Mesenchymal stem cell (in vitro differentiated cells and primary cell): ENCODE measurements around the gene ZSWIM8.

Experiments
- DNase-seq: peaks from one replicate; pipeline ENCODE4 v3.0.0-alpha.2; 2013
- H2AFZ ChIP-seq: one replicate; pipeline ENCODE4 v1.6.1; 2013; ENCODE audit warnings: low read depth, mild to moderate bottlenecking, control low read depth, inconsistent platforms, low read length, moderate library complexity
- H2AK5ac ChIP-seq: 2 replicates; pipeline ENCODE4 v1.6.1; 2013; ENCODE audit warnings: low read length, moderate library complexity, mild to moderate bottlenecking, inconsistent platforms; ENCODE audit not compliant: severe bottlenecking
- H2BK120ac ChIP-seq: one replicate; pipeline ENCODE4 v1.6.1; 2013; ENCODE audit warnings: low read depth, mild to moderate bottlenecking, inconsistent platforms, low read length, moderate library complexity
- H2BK12ac ChIP-seq, 2 experiments: one replicate each; pipeline ENCODE4 v1.6.1; 2013; ENCODE audit warnings: inconsistent platforms in 2 of 2, low read length in 2 of 2, mild to moderate bottlenecking in 2 of 2, moderate library complexity in 2 of 2, control low read depth in 1 of 2
- H2BK15ac ChIP-seq: one replicate; pipeline ENCODE4 v1.6.1; 2013; ENCODE audit warnings: mild to moderate bottlenecking, low read depth, inconsistent platforms; ENCODE audit not compliant: poor library complexity, severe bottlenecking
- H2BK5ac ChIP-seq: 2 replicates; pipeline ENCODE4 v1.6.1; 2013; ENCODE audit warnings: low read depth, mild to moderate bottlenecking, low read length, control low read depth, inconsistent platforms; ENCODE audit not compliant: poor library complexity, severe bottlenecking
- H3K14ac ChIP-seq, 2 experiments: one replicate each; pipeline ENCODE4 v1.6.1; 2013; ENCODE audit warnings: inconsistent platforms in 2 of 2, low read length in 2 of 2, control low read depth in 1 of 2, mild to moderate bottlenecking in 1 of 2, moderate library complexity in 1 of 2
- H3K18ac ChIP-seq, 2 experiments: one replicate each; pipeline ENCODE4 v1.6.1; 2013; ENCODE audit warnings: inconsistent platforms in 2 of 2, low read length in 2 of 2, control low read depth in 1 of 2, low read depth in 1 of 2, mild to moderate bottlenecking in 1 of 2
- H3K23ac ChIP-seq, 2 experiments: one replicate each; pipeline ENCODE4 v1.6.1; 2013; ENCODE audit warnings: inconsistent platforms in 2 of 2, low read length in 2 of 2, mild to moderate bottlenecking in 2 of 2, moderate library complexity in 2 of 2, control low read depth in 1 of 2
- H3K27ac ChIP-seq: 2 replicates; pipeline ENCODE4 v1.5.1; 2013; ENCODE audit warnings: mild to moderate bottlenecking, moderate library complexity, low read length, control low read depth, inconsistent platforms; ENCODE audit not compliant: poor library complexity, severe bottlenecking
- H3K27me3 ChIP-seq, 2 experiments: 2 replicates each; pipeline versions ENCODE4 v1.6.1 to v1.7.0; 2013; ENCODE audit warnings: low read length in 2 of 2, mild to moderate bottlenecking in 2 of 2, moderate library complexity in 2 of 2, control low read depth in 1 of 2, inconsistent platforms in 1 of 2; ENCODE audit not compliant: control insufficient read depth in 1 of 2, insufficient read depth in 1 of 2
- H3K36me3 ChIP-seq, 2 experiments: 2 replicates each; pipeline versions ENCODE4 v1.6.1 to v1.7.0; 2013; ENCODE audit warnings: low read length in 2 of 2, control low read depth in 1 of 2, inconsistent platforms in 1 of 2, low read depth in 1 of 2, mild to moderate bottlenecking in 1 of 2; ENCODE audit not compliant: insufficient read depth in 2 of 2, control insufficient read depth in 1 of 2
- H3K4ac ChIP-seq, 2 experiments: one replicate each; pipeline ENCODE4 v1.6.1; 2013; ENCODE audit warnings: inconsistent platforms in 2 of 2, low read length in 2 of 2, mild to moderate bottlenecking in 2 of 2, moderate library complexity in 2 of 2, control low read depth in 1 of 2, low read depth in 1 of 2
- H3K4me1 ChIP-seq: 2 replicates; pipeline ENCODE4 v1.6.1; 2013; ENCODE audit warnings: low read depth, low read length, control low read depth; ENCODE audit not compliant: control insufficient read depth, insufficient read depth
- H3K4me2 ChIP-seq: 2 replicates; pipeline ENCODE4 v1.6.1; 2013; ENCODE audit warnings: low read length, mild to moderate bottlenecking, inconsistent platforms; ENCODE audit not compliant: poor library complexity, severe bottlenecking
- H3K4me3 ChIP-seq, 2 experiments: 2 replicates each; pipeline versions ENCODE4 v1.5.1 to v1.7.0; 2013; ENCODE audit warnings: low read length in 2 of 2, mild to moderate bottlenecking in 2 of 2, control low read depth in 1 of 2, low read depth in 1 of 2; ENCODE audit not compliant: insufficient read depth in 1 of 2
- H3K79me1 ChIP-seq: replicated peaks from 2 replicates; pipeline ENCODE4 v1.6.1; 2013; ENCODE audit warnings: mild to moderate bottlenecking, control low read depth, low read length, inconsistent platforms; ENCODE audit not compliant: poor library complexity, severe bottlenecking
- H3K9ac ChIP-seq: 2 replicates; pipeline ENCODE4 v1.7.0; 2013; ENCODE audit warnings: mild to moderate bottlenecking, low read length, moderate library complexity
- H3K9me3 ChIP-seq: 2 replicates; pipeline ENCODE4 v1.7.0; 2013; ENCODE audit warnings: mild to moderate bottlenecking, low read length; ENCODE audit not compliant: control insufficient read depth
- H4K8ac ChIP-seq: one replicate; pipeline ENCODE4 v1.6.1; 2013; ENCODE audit warnings: inconsistent platforms, mild to moderate bottlenecking, low read length, moderate library complexity
- H4K91ac ChIP-seq: one replicate; pipeline ENCODE4 v1.6.1; 2013; ENCODE audit warnings: mild to moderate bottlenecking, low read length, inconsistent platforms
- WGBS: methylation state at CpG from one replicate; pipeline ENCODE4 v1.1.7; 2013; ENCODE audit warnings: mixed read lengths; 5-methylcytosine and 5-hydroxymethylcytosine counted together

The ZSWIM8 gene

GRCh38 chr10:73761781-73762180, 23.6 kb upstream of the ZSWIM8 start:
- H3K27ac ChIP-seq: no peak overlapping the region
- no peak overlapping the region for H2AFZ ChIP-seq
- H2BK120ac ChIP-seq: no peak overlapping the region
- no peak overlapping the region for H4K8ac ChIP-seq
- H2BK12ac ChIP-seq: no peak overlapping the region
- WGBS: 86% methylated on average over 1 of the region's 1 CpG
- H3K4me2 ChIP-seq: no peak overlapping the region
- no peak overlapping the region for H2AK5ac ChIP-seq
- no peak for DNase-seq
- H2BK15ac ChIP-seq: no peak overlapping the region
- peaks cover 37% of the 10 kb centered on the region for H3K79me1 ChIP-seq
- H3K4me3 ChIP-seq: no peak overlapping the region
- H3K4ac ChIP-seq: no peak overlapping the region
- H3K9me3 ChIP-seq: no peaks in the 10 kb centered on the region
- no peak overlapping the region for H4K91ac ChIP-seq
- H3K9ac ChIP-seq: no peak overlapping the region
- no peak overlapping the region for H3K23ac ChIP-seq
- H3K18ac ChIP-seq: no peak overlapping the region
- H3K36me3 ChIP-seq: peaks cover 54 to 90% of the 10 kb centered on the region in 2 experiments
- H3K4me1 ChIP-seq: peaks cover 7% of the 10 kb centered on the region
- H3K27me3 ChIP-seq: no peaks in the 10 kb centered on the region
- H3K14ac ChIP-seq: no peak overlapping the region
- H2BK5ac ChIP-seq: no peak overlapping the region

GRCh38 chr10:73762915-73763314, 22.5 kb upstream of the ZSWIM8 start:
- H3K79me1 ChIP-seq: peaks cover 39% of the 10 kb centered on the region
- H4K8ac ChIP-seq: no peak overlapping the region
- H3K14ac ChIP-seq: no peak overlapping the region
- H3K4ac ChIP-seq: no peak overlapping the region
- no peak for DNase-seq
- peaks cover 7% of the 10 kb centered on the region for H3K4me1 ChIP-seq
- 31% methylated on average over 2 of the region's 2 CpGs for WGBS
- no peak overlapping the region for H4K91ac ChIP-seq
- no peak overlapping the region for H2AK5ac ChIP-seq
- H2BK15ac ChIP-seq: no peak overlapping the region
- no peak overlapping the region for H3K4me2 ChIP-seq
- H3K18ac ChIP-seq: no peak overlapping the region
- no peak overlapping the region for H2BK5ac ChIP-seq
- H3K36me3 ChIP-seq: peaks cover 58 to 95% of the 10 kb centered on the region in 2 experiments
- peak overlapping the region; percentile 11 for H3K9ac ChIP-seq
- H3K27me3 ChIP-seq: no peaks in the 10 kb centered on the region
- H2BK120ac ChIP-seq: no peak overlapping the region
- H3K23ac ChIP-seq: no peak overlapping the region
- no peak overlapping the region for H3K4me3 ChIP-seq
- no peaks in the 10 kb centered on the region for H3K9me3 ChIP-seq
- peak overlapping the region; percentile 17 for H3K27ac ChIP-seq
- no peak overlapping the region for H2BK12ac ChIP-seq
- H2AFZ ChIP-seq: no peak overlapping the region

GRCh38 chr10:73763343-73763742, 22.1 kb upstream of the ZSWIM8 start:
- no peak overlapping the region for H2AFZ ChIP-seq
- no peak overlapping the region for H3K4me2 ChIP-seq
- no peaks in the 10 kb centered on the region for H3K27me3 ChIP-seq
- no peak overlapping the region for H2BK12ac ChIP-seq
- no peaks in the 10 kb centered on the region for H3K9me3 ChIP-seq
- H3K4ac ChIP-seq: no peak overlapping the region
- no peak overlapping the region for H4K91ac ChIP-seq
- H3K23ac ChIP-seq: no peak overlapping the region
- H2AK5ac ChIP-seq: no peak overlapping the region
- H3K4me1 ChIP-seq: peaks cover 7% of the 10 kb centered on the region
- no peak overlapping the region for H2BK15ac ChIP-seq
- 100% methylated on average over 2 of the region's 2 CpGs for WGBS
- peak overlapping the region; percentile 13 for H3K27ac ChIP-seq
- peaks cover 39% of the 10 kb centered on the region for H3K79me1 ChIP-seq
- H4K8ac ChIP-seq: no peak overlapping the region
- no peak overlapping the region for H2BK120ac ChIP-seq
- no peak overlapping the region for H3K18ac ChIP-seq
- H3K36me3 ChIP-seq: peaks cover 61 to 96% of the 10 kb centered on the region in 2 experiments
- no peak overlapping the region for H3K14ac ChIP-seq
- H3K4me3 ChIP-seq: no peak overlapping the region
- H3K9ac ChIP-seq: no peak overlapping the region
- no peak for DNase-seq
- H2BK5ac ChIP-seq: no peak overlapping the region

GRCh38 chr10:73765066-73765465, 20.3 kb upstream of the ZSWIM8 start:
- Histone ChIP-seq H3K36me3 (peaks cover 66 to 96% of the 10 kb centered on the region in 2 experiments), H3K4ac (no peak overlapping the region), H2BK12ac (no peak overlapping the region), H3K79me1 (peaks cover 34% of the 10 kb centered on the region), H3K27me3 (no peaks in the 10 kb centered on the region), H2BK120ac (no peak overlapping the region), H2AFZ (no peak overlapping the region), H3K4me2 (no peak overlapping the region), H2AK5ac (no peak overlapping the region), H3K23ac (no peak overlapping the region), H3K14ac (no peak overlapping the region), H3K9ac (no peak overlapping the region), H3K4me1 (peaks cover 5% of the 10 kb centered on the region), H4K8ac (no peak overlapping the region), H3K18ac (no peak overlapping the region), H2BK5ac (no peak overlapping the region), H2BK15ac (no peak overlapping the region), H4K91ac (no peak overlapping the region), H3K4me3 (no peak overlapping the region), H3K27ac (no peak overlapping the region), H3K9me3 (no peaks in the 10 kb centered on the region)
- no peak for DNase-seq
- WGBS: 99% methylated on average over 5 of the region's 6 CpGs
